HL-60 (cell line): ENCODE data around the gene AP4S1.
"Not testable (repeated sequence)": the region's sequence is repeated elsewhere in the genome, so short reads cannot be mapped to it uniquely, and the experiment has no call there.

Experiments
- DNase-seq, 2 experiments: peaks; one replicate each; pipeline ENCODE4 v3.0.0-alpha.2; 2010 to 2020; ENCODE audit warnings: low read depth in 1 of 2, low spot score in 1 of 2
- H3K27ac ChIP-seq: fragments of 250-450 bp; sonication (Bioruptor Pico); replicated peaks from 2 replicates; pipeline ENCODE4 v1.5.1; 2020; ENCODE audit warnings: mild to moderate bottlenecking, moderate library complexity
- H3K27me3 ChIP-seq: fragments of 250-450 bp; sonication (Bioruptor Pico); 2 replicates; pipeline ENCODE4 v1.5.1; 2021; ENCODE audit warnings: mild to moderate bottlenecking, moderate library complexity; ENCODE audit not compliant: insufficient read depth, poor library complexity, severe bottlenecking
- H3K4me3 ChIP-seq: replicated peaks from 2 replicates; pipeline ENCODE4 v1.5.1; 2011; ENCODE audit warnings: mild to moderate bottlenecking, control low read depth, low read length; ENCODE audit not compliant: insufficient read depth
- GABPA ChIP-seq: IDR thresholded peaks from 2 replicates; pipeline ENCODE4 v1.6.1; 2012; ENCODE audit warnings: low read depth
- POLR2AphosphoS5 ChIP-seq: IDR thresholded peaks from 2 replicates; pipeline ENCODE4 v1.6.1; 2012; ENCODE audit warnings: low read depth
- REST ChIP-seq: IDR thresholded peaks from 2 replicates; pipeline ENCODE4 v1.6.1; 2012; ENCODE audit warnings: low read depth; ENCODE audit not compliant: insufficient replicate concordance
- SPI1 ChIP-seq: IDR thresholded peaks from 2 replicates; pipeline ENCODE4 v1.6.1; 2012; ENCODE audit warnings: low read depth, mild to moderate bottlenecking, borderline replicate concordance
- TF ChIP-seq, protein P1 (sequence below): IDR thresholded peaks from one replicate; pipeline ENCODE4 v1.5.1; 2011; ENCODE audit warnings: low read length, control low read depth, inconsistent platforms; ENCODE audit not compliant: insufficient read depth

Gene AP4S1

GRCh38 chr14:31047503-31047902, 22.1 kb downstream of the AP4S1 start:
- Histone ChIP-seq H3K27ac (no peak overlapping the region), H3K4me3 (no peak overlapping the region), H3K27me3 (no peaks in the 10 kb centered on the region)
- DNase-seq: no peak
- TF ChIP-seq GABPA (no peak), SPI1 (no peak), POLR2AphosphoS5 (no peak), REST (no peak)
- TF ChIP-seq, protein P1, sequence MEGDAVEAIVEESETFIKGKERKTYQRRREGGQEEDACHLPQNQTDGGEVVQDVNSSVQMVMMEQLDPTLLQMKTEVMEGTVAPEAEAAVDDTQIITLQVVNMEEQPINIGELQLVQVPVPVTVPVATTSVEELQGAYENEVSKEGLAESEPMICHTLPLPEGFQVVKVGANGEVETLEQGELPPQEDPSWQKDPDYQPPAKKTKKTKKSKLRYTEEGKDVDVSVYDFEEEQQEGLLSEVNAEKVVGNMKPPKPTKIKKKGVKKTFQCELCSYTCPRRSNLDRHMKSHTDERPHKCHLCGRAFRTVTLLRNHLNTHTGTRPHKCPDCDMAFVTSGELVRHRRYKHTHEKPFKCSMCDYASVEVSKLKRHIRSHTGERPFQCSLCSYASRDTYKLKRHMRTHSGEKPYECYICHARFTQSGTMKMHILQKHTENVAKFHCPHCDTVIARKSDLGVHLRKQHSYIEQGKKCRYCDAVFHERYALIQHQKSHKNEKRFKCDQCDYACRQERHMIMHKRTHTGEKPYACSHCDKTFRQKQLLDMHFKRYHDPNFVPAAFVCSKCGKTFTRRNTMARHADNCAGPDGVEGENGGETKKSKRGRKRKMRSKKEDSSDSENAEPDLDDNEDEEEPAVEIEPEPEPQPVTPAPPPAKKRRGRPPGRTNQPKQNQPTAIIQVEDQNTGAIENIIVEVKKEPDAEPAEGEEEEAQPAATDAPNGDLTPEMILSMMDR: no peak

- Histone ChIP-seq H3K4me3 (no peak overlapping the region), H3K27ac (no peak overlapping the region), H3K27me3 (no peaks in the 10 kb centered on the region)
- TF ChIP-seq SPI1 (no peak), REST (no peak), GABPA (no peak), POLR2AphosphoS5 (no peak)
- TF ChIP-seq, protein P1: no peak
- DNase-seq: no peak
Measured at GRCh38 chr14:31051023-31051422, 25.6 kb downstream of the AP4S1 start.

DNA sequence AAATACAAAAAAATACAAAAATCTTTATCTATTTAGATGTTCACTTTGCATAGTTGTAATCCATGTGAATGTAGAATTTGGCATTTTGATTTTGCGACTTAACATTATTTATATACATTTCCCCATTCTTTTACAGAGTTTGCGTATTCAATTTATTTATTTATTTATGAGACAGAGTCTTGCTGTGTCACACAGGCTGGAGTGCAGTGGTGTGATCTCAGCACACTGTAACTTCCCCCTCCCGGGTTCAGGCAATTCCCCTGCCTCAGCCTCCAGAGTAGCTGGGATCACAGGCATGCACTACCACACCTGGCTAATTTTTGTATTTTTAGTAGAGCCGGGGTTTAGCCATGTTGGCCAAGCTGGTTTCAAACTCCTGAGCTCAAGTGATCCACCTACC, 26.1 kb downstream of the AP4S1 start:
- Histone ChIP-seq H3K4me3 (no peak overlapping the region), H3K27me3 (no peaks in the 10 kb centered on the region), H3K27ac (no peak overlapping the region)
- DNase-seq: no peak
- TF ChIP-seq REST (no peak), POLR2AphosphoS5 (no peak), GABPA (no peak), SPI1 (no peak)
- TF ChIP-seq, protein P1: no peak

- H3K27ac ChIP-seq, DNase-seq, H3K4me3 ChIP-seq, H3K27me3 ChIP-seq: not testable (repeated sequence)
Measured at GRCh38 chr14:31052905-31053586, 27.6 kb downstream of the AP4S1 start.
